Right ventricle myocardium superior (tissue), 1 donor: ENCODE results near the gene DGKD. TPM values are rescaled to one million over a fixed set of nuclear protein-coding genes. Genes with fewer than 3 reads are reported as not detected.

Source experiments
- ATAC-seq: fragments of 200-7000 bp; cut with Tn5 transposase; one replicate; pipeline ENCODE4 v1.9.1; 2020; ENCODE audit warnings: mild to moderate bottlenecking; ENCODE audit not compliant: poor library complexity
- DNase-seq: peaks from one replicate; pipeline ENCODE4 v3.0.0-alpha.2; 2020
- intact Hi-C: fragments of 100-400 bp; cut with DNase I; formaldehyde crosslinking; loops from one replicate; pipeline ENCODE4 v1.11.2; 2022
- long read RNA-seq: library from polyadenylated mRNA; unstranded; transcript quantifications from one replicate; pipeline ENCODE4 v2.0.0, GENCODE V29; 2021
- total RNA-seq: library from RNA; stranded (reverse); fragmentation: NEBNext Ultra II Directional; extraction: Animal tissue kit (Norgen Biotek cat#: 25700); gene quantifications from one replicate; pipeline ENCODE4 v1.2.1, GENCODE V29; 2021
- donor health status: DM: no; HTN: yes; CAD: no; lungs with severe emphysema.

DGKD gene
- total RNA-seq, result 27.2 TPM
- long read RNA-seq, full-length matches to known transcripts, result 11 of 57 reads
- long read RNA-seq, partial matches to known transcripts, result 36 of 57 reads
- long read RNA-seq, other reads (novel, unspliced or antisense), result 10 of 57 reads

DNA sequence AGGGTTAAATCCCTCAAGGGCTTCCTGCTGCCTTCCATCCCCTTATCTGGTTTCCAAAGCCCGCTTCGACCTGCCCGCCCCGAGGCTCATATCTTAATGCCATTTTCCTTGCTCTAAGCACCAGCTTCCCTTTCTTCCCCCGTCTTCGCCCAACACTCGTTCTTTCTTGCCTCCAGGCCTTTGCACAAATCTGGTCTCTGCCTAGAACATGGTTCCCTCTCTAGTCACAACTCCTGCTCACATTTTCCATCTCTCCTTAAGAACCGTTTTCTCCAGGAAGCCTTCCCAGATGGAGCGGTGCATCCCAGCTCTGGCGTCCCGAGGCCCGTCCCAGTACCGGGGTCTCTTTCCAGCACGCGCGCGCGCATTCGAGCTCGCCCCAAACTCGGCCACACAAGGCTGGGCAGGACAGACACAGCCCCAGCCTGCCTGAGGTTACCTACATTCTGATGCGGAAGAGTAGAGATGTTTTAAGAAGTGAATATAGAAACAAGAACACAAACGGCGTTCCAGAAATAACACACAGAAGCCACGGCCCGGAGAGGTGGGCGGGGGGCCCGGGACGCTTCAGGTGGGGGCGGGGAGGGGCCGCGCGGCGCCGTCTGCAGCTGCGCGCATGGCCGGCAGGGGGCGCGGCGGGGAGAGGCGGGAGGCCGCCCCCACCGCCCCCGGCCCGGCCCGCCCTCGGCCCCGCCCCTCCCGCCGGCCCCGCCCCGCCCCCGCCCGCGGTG, at the start of gene DGKD:
TSS of gene DGKD (plus strand) at position 726 of the 731 bp plus-strand sequence. CDS start 25 bp downstream, outside the sequence.
- DNase-seq (peak; percentile 79), ATAC-seq (peak; percentile 88)
- intact Hi-C loops, result loop anchor here (5.0 kb wide), 1 partner anchor 88 kb away; no protein-coding TSS in a partner anchor

GRCh38 chr2:233307565-233307964, 46.7 kb upstream of the DGKD start, which contains the start of gene SAG:
TSS of gene SAG (plus strand) at chr2:233307816. CDS start at chr2:233309190, 1,374 bp downstream.
- intact Hi-C loops, result no loop called here
- ATAC-seq (no peak), DNase-seq (no peak)

- intact Hi-C loops, result no loop called here
- no peak for DNase-seq
- no peak for ATAC-seq
These were observed 42.9 kb upstream of the DGKD start for GRCh38 chr2:233311241-233311926.

DNA sequence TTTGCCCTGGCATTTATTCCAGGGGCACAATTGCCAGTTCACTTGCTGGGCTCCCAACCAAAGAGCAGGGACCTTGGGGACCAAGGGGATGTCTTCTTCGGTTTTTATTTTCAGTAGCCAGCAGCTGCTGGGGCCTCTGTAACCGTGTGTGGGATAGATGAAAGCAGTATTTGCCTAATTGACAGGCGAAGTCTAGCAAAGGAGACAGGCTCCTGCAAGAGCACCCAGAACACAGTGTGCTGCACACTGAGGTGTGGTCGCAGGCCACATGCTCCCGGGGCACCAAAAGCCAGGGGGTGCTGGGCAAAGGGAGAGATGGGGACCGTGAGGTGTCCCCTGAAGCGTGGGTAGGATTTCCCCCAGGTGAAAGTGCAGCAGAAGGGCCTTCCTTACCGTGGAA, 41.4 kb upstream of the DGKD start:
- intact Hi-C loops, result no loop called here
- DNase-seq (no peak), ATAC-seq (no peak)

DNA sequence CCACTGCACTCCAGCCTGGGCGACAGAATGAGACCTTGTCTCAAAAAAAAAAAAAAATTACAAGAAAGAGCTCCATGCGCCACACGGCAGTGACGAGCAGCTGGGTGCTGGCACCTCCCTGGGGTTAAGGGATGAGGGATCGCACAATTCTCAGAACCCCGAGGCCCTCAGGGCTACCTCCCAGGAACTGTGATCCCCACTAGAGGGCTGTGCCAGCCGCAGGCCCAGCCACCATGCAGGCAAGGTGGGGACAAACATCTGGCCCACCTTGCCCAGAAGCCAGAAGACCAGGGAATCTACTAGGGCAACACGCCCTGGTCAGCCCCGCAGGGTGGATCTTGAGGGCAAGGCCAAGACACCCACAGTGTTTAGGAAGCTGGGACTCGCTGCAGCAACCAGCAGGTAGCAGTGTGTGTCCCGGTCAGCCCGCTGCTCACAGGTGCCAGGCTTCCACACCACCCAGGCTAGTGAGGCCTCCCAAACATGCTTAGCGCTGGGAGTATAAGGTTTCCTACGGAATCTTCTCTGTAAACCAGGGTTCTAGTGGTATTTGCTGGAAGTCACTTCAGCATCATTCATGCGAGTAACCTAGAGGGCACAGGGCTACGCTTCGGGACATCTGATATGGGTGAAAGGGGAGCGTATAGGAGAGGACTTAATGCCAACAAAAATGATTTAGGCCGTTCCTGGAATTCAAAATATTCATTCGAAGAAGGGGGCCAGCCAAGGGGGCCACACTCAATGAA, 39.9 kb upstream of the DGKD start:
- ATAC-seq (no peak), DNase-seq (no peak)
- intact Hi-C loops, result no loop called here

DNA sequence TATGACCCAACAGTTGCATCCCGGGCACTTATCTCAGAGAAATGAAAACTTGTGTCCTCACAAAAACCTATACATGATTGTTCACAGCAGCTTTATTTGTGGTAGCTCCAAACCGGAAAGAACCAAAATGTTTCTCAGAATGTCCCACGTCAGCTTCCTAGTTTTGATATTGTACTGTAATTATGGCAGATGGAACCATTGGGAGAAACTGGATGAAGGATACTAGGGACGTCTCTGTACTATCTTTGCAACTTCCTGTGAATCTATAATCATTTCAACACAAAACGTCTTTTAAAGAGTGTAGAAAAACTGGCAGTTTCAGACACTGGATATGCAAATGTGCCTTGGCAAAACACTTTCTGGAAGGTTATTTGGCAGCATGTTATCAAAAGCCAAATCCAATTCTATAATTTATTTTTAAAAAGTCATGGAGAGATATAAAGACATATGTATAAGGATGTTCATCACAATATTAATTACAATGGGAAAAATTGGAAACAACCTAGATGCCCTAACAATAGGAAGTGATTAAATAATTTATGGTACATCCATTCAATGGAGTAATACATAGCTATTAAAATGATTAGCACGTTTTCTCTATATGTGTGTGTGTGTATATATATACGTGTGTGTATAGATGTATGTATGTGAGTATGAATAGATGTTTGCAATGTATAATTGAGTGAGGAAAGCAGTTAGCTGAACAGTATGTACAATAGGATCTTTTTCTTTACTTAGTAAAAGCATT, 36.9 kb upstream of the DGKD start:
- DNase-seq (no peak), ATAC-seq (no peak)
- intact Hi-C loops, result no loop called here

GRCh38 chr2:233319256-233319655, 35.0 kb upstream of the DGKD start:
- intact Hi-C loops, result no loop called here
- ATAC-seq (no peak), DNase-seq (no peak)

- ATAC-seq (no peak), DNase-seq (no peak)
- intact Hi-C loops, result no loop called here
These were observed 33.8 kb upstream of the DGKD start for GRCh38 chr2:233320470-233320869.

GRCh38 chr2:233321166-233321565, 33.1 kb upstream of the DGKD start:
- DNase-seq (no peak), ATAC-seq (no peak)
- intact Hi-C loops, result no loop called here

DNA sequence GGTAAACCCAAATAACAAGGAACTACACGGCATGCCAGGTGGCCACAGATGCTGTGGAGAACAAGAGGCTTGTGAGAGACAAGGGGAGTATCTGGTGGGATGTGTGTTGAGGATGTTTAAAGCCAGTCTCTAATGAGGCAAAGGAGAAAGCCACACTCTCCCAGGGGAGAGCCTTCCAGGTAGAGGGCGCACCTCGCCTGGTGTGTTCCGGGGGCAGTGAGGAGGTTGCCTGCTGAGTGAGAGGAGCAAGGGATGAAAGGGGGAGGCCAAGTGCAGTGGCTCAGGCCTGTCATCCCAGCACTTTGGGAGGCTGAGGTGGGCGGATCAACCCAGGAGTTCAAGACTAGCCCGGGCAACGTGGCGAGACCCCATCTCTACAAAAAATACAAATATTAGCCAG, 30.4 kb upstream of the DGKD start:
- DNase-seq, result no peak
- intact Hi-C loops, result no loop called here
- no peak for ATAC-seq

DNA sequence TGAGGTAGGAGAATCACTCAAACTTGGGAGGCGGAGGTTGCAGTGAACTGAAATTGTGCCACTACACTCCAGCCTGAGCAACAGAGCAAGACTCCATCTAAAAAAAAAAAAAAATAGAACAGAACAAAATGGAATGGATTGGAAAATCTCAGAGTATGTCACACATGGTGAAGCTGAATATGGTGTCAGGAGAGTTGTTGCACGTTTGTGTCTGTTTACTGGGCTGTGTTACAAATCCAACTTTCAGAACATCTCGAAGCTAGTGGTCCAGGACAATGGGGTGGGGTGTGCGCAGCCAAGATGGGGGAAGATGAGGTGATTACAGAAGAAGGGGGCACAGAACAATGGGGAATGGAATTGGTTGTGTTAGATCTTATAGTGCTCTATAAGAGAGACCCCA, 29.0 kb upstream of the DGKD start:
- ATAC-seq (no peak), DNase-seq (no peak)
- intact Hi-C loops, result no loop called here

DNA sequence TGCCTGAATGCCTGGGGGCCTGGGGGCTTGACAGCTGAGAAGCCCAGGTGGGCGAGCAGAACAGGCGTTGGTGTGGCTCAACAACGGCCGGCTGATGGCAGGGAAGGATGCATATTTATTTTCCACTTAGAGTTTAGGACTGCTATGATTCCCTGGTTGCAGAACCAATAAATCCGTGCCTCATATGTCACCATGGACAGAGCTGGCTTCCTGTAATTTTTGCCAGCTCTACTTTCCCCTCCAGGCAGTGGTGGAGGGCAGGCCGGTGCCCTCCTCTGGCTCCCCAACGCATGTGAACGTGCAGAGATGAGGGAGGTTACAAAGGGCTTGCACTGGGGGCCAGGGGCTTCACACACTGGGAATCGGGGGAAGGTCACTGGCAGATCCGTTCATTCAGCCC, 28.5 kb upstream of the DGKD start:
- intact Hi-C loops, result no loop called here
- no peak for DNase-seq
- ATAC-seq, result no peak

GRCh38 chr2:233326500-233326899, 27.8 kb upstream of the DGKD start:
- no peak for ATAC-seq
- no peak for DNase-seq
- intact Hi-C loops, result no loop called here

DNA sequence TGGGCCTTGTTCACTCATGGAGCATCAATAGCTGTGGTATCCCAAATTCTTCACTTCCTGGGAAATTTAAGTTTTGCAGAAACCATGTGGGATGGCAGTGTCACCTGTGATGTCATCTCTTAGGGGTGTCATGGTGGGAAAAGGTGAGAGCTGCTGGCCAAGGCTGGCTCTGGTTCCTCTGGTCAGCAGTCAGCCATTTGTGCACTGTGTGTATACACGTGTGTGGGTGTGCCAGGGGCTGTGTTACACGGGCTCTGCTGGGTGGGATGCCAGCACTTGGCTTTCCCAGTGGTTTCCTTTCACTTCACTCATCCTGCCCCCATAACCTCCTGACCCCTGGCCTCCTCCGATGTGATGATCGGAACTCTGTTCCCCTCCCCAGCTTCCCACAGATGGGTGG, 25.4 kb upstream of the DGKD start:
- ATAC-seq (no peak), DNase-seq (no peak)
- intact Hi-C loops, result no loop called here

DNA sequence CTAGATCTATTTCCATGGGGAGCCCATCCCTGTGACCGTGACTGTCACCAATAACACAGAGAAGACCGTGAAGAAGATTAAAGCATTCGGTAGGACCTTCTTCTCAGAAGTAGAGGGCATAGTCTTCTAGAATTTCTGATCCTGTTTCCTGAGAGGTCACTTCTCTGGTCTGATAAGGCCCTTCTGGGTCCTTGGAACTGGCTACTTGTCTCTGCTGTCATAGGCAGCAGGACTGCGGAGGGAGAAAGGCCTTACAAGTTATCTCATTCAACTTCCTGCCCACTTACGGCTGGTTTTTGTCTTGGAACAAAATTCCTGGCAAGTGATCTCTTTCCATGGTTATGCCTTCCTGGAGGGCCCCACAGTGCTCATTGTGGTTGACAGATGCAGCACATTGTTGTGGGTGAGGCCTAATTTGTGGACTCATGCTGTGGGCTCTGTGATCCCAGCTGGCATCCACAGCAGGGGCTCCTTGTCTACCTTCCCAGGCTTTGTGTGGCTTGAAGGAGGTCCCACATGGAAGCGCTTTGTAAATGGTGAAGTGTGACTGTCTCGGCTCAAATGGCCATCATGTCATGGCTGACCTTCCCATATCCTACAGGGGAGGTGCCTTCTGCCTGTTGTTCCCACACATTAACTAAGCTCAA, 24.7 kb upstream of the DGKD start:
- intact Hi-C loops, result no loop called here
- DNase-seq, result no peak
- no peak for ATAC-seq

DNA sequence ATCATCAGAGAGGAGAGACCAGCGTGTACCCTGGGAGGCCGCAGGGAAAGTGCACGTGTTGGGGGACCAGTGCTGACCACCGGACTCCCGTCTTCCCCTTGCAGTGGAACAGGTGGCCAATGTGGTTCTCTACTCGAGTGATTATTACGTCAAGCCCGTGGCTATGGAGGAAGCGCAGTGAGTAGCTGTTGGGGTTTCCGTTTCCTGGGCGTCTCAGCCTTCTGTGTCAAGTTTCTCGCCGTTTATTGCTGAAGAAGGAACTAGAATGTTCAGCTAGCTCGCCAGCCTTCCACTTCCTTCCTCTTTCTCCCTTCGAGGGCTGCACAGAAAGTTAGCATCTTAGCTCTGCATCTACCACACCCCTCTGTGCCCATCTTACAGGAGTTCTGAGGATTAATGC, 22.8 kb upstream of the DGKD start:
- intact Hi-C loops, result no loop called here
- peak; percentile 75 for DNase-seq
- peak; percentile 81 for ATAC-seq

DNA sequence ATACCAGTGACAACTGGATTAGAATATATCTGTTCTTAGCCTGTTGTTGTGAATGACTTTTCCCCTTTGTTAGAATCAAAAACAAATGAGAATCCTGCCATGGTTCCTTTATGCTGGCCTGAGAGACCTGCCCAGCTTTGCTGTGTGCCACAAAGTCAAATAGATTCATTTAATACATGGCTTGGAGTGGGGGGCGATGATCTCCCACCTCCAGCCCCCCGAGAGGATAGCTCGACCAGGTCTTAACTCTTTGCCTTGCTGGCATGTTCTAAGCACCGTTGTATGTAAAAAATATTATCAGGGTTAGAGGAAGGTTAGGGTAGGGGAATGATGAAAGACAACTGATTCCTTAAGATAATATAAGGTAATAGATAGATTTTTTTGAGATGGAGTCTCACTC, 22.2 kb upstream of the DGKD start:
- ATAC-seq (no peak), DNase-seq (no peak)
- intact Hi-C loops, result no loop called here

DNA sequence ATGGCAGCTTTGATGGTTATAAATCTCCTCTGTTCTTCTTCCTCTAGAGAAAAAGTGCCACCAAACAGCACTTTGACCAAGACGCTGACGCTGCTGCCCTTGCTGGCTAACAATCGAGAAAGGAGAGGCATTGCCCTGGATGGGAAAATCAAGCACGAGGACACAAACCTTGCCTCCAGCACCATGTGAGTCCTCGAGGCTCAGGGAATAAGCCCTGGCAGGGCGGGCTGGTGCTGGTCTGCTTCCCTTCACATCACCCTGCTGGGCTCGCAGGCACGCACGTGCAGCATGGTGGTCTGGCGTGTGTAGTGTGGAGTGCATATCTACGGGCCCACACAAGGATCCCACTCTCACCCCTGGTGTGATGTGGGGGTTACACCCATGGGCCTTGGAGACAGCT, 19.4 kb upstream of the DGKD start:
- ATAC-seq, result no peak
- no peak for DNase-seq
- intact Hi-C loops, result no loop called here
